SK-N-SH (cell line): ENCODE measurements around the gene ASIC3. TPM values are rescaled to one million over a fixed set of nuclear protein-coding genes. Genes with fewer than 3 reads are reported as not detected.

Source experiments
- CTCF ChIA-PET: fragments of 300-600, 350-600 bp; formaldehyde crosslinking; extraction: SDS; loops from one replicate; lab custom pipeline; 2021; lab: Yijun Ruan, JAX
- POLR2A ChIA-PET: fragments of 350-600 bp; sonication (Branson Sonifier 250); formaldehyde crosslinking; extraction: SDS; loops from one replicate; lab custom pipeline; 2020; ENCODE audit warnings: antibody characterized with exemption, inconsistent platforms; lab: Yijun Ruan, JAX
- DNase-seq: peaks from one replicate; pipeline ENCODE4 v3.0.0; 2012
- H2AFZ ChIP-seq: fragments of 200-600 bp; sonication (generic); 2 replicates; pipeline ENCODE4 v1.8.1; 2016; ENCODE audit warnings: antibody characterized with exemption, mild to moderate bottlenecking, low read depth
- H3F3A ChIP-seq: fragments of 200-600 bp; sonication (generic); replicated peaks from 2 replicates; pipeline ENCODE3; 2016; ENCODE audit warnings: antibody characterized with exemption, mild to moderate bottlenecking; ENCODE audit not compliant: insufficient read depth
- H3K27ac ChIP-seq, 2 experiments: fragments of 200-500 bp in 1 of 2; fragments of 200-600 bp in 1 of 2; sonication (Bioruptor generic) in 1 of 2; sonication (generic), shearing (Covaris generic) in 1 of 2; 2 replicates each; pipeline versions ENCODE4 v1.5.1 to v1.6.1; 2014 to 2016; ENCODE audit warnings: low read depth in 2 of 2, inconsistent platforms in 1 of 2, low read length in 1 of 2, mild to moderate bottlenecking in 1 of 2, mixed read lengths in 1 of 2
- H3K27me3 ChIP-seq: fragments of 200-600 bp; sonication (generic), shearing (Covaris generic); 2 replicates; pipeline ENCODE4 v1.6.1; 2016; ENCODE audit warnings: mixed run types; ENCODE audit not compliant: insufficient read depth
- H3K36me3 ChIP-seq, 2 experiments: fragments of 200-500 bp in 1 of 2; fragments of 200-600 bp in 1 of 2; sonication (Bioruptor generic) in 1 of 2; sonication (generic) in 1 of 2; replicated peaks in 1 of 2; 2 replicates each; pipeline versions ENCODE3 to v1.5.1; 2014 to 2016; ENCODE audit warnings: low read length in 1 of 2, mild to moderate bottlenecking in 1 of 2; ENCODE audit not compliant: insufficient read depth in 2 of 2, control insufficient read depth in 1 of 2
- H3K4me1 ChIP-seq, 2 experiments: fragments of 200-500 bp in 1 of 2; fragments of 200-600 bp in 1 of 2; sonication (Bioruptor generic) in 1 of 2; sonication (generic), shearing (Covaris generic) in 1 of 2; 2 replicates each; pipeline versions ENCODE4 v1.5.1 to v1.6.1; 2014 to 2016; ENCODE audit warnings: low read depth in 1 of 2, low read length in 1 of 2, mixed run types in 1 of 2; ENCODE audit not compliant: insufficient read depth in 2 of 2, control insufficient read depth in 1 of 2
- H3K4me2 ChIP-seq: fragments of 200-600 bp; sonication (generic), shearing (Covaris generic); 2 replicates; pipeline ENCODE4 v1.6.1; 2017; ENCODE audit warnings: mixed run types
- H3K4me3 ChIP-seq, 2 experiments: fragments of 200-500 bp in 1 of 2; fragments of 200-600 bp in 1 of 2; sonication (Bioruptor generic) in 1 of 2; sonication (generic), shearing (Covaris generic) in 1 of 2; 2 replicates each; pipeline versions ENCODE4 v1.5.1 to v1.8.1; 2014 to 2016; ENCODE audit warnings: low read depth in 2 of 2, inconsistent platforms in 1 of 2, low read length in 1 of 2, mild to moderate bottlenecking in 1 of 2, mixed read lengths in 1 of 2, moderate library complexity in 1 of 2
- H3K79me2 ChIP-seq: fragments of 200-600 bp; sonication (generic); 2 replicates; pipeline ENCODE4 v1.8.1; 2017; ENCODE audit warnings: mild to moderate bottlenecking; ENCODE audit not compliant: insufficient read depth
- H3K9ac ChIP-seq: fragments of 200-600 bp; sonication (generic); 2 replicates; pipeline ENCODE4 v1.6.1; 2017; ENCODE audit warnings: mixed run types
- H3K9me2 ChIP-seq: fragments of 200-600 bp; sonication (generic); 2 replicates; pipeline ENCODE4 v1.6.1; 2017; ENCODE audit warnings: mixed run types
- H3K9me3 ChIP-seq: fragments of 200-600 bp; sonication (generic); 2 replicates; pipeline ENCODE4 v1.6.1; 2017; ENCODE audit warnings: mixed run types, mild to moderate bottlenecking, moderate library complexity
- H4K20me1 ChIP-seq: fragments of 200-600 bp; sonication (generic); 2 replicates; pipeline ENCODE4 v1.6.1; 2017; ENCODE audit warnings: mild to moderate bottlenecking, mixed run types; ENCODE audit not compliant: insufficient read depth
- CHD2 ChIP-seq: fragments of 150-350 bp; IDR thresholded peaks from 2 replicates; pipeline ENCODE4 v1.6.1; 2018; ENCODE audit warnings: low read length; ENCODE audit not compliant: partially characterized antibody
- ELF1 ChIP-seq: IDR thresholded peaks from 2 replicates; pipeline ENCODE4 v1.4.0; 2012
- EP300 ChIP-seq, 2 experiments: IDR thresholded peaks; 2 replicates each; pipeline versions ENCODE4 v1.4.0 to v1.6.1; 2012; ENCODE audit warnings: borderline replicate concordance in 1 of 2, low read depth in 1 of 2, low read length in 1 of 2
- EZH2phosphoT487 ChIP-seq: fragments of 200-600 bp; sonication (generic); IDR thresholded peaks from 2 replicates; pipeline ENCODE4 v1.6.1; 2017; ENCODE audit warnings: low read depth, mixed run types, mild to moderate bottlenecking, antibody characterized with exemption, moderate library complexity, borderline replicate concordance
- FOXJ3 ChIP-seq: sonication (generic); formaldehyde crosslinking; IDR thresholded peaks from 2 replicates; pipeline ENCODE4 v1.5.1; 2020; ENCODE audit warnings: mild to moderate bottlenecking, missing genetic modification reagents
- FOXM1 ChIP-seq: IDR thresholded peaks from 2 replicates; pipeline ENCODE4 v1.4.0; 2012; ENCODE audit warnings: low read depth, mild to moderate bottlenecking
- GATA2 ChIP-seq: sonication (generic); formaldehyde crosslinking; IDR thresholded peaks from 2 replicates; pipeline ENCODE4 v1.5.0; 2020; ENCODE audit warnings: mild to moderate bottlenecking, missing genetic modification reagents
- JUND ChIP-seq: IDR thresholded peaks from 2 replicates; pipeline ENCODE4 v1.4.0; 2012
- MEF2A ChIP-seq: IDR thresholded peaks from 2 replicates; pipeline ENCODE4 v1.4.0; 2012; ENCODE audit warnings: low read depth, borderline replicate concordance
- MXI1 ChIP-seq: IDR thresholded peaks from 2 replicates; pipeline ENCODE4 v1.6.1; 2012; ENCODE audit warnings: mild to moderate bottlenecking, low read depth, low read length, improper control_type of control experiment
- NFIC ChIP-seq: IDR thresholded peaks from 2 replicates; pipeline ENCODE4 v1.4.0; 2012; ENCODE audit warnings: borderline replicate concordance
- RAD21 ChIP-seq: IDR thresholded peaks from 2 replicates; pipeline ENCODE4 v1.6.1; 2012; ENCODE audit warnings: mild to moderate bottlenecking, low read length
- RCOR1 ChIP-seq: fragments of 150-350 bp; IDR thresholded peaks from 2 replicates; pipeline ENCODE4 v1.6.1; 2017; ENCODE audit warnings: antibody characterized with exemption, low read length
- REST ChIP-seq: IDR thresholded peaks from 2 replicates; pipeline ENCODE4 v1.6.1; 2012; ENCODE audit warnings: mild to moderate bottlenecking, low read depth, low read length, moderate library complexity
- SIN3A ChIP-seq: IDR thresholded peaks from 2 replicates; pipeline ENCODE4 v1.6.1; 2012; ENCODE audit warnings: low read depth, mild to moderate bottlenecking, low read length, moderate library complexity, borderline replicate concordance
- SMC3 ChIP-seq: IDR thresholded peaks from 2 replicates; pipeline ENCODE4 v1.6.1; 2012; ENCODE audit warnings: low read depth, low read length, improper control_type of control experiment
- TAF1 ChIP-seq: IDR thresholded peaks from 2 replicates; pipeline ENCODE4 v1.6.1; 2012; ENCODE audit warnings: low read depth, mild to moderate bottlenecking, low read length, moderate library complexity, borderline replicate concordance
- TCF12 ChIP-seq: IDR thresholded peaks from 2 replicates; pipeline ENCODE4 v1.4.0; 2012
- TEAD4 ChIP-seq: IDR thresholded peaks from 2 replicates; pipeline ENCODE4 v1.4.0; 2012; ENCODE audit warnings: mild to moderate bottlenecking, borderline replicate concordance; ENCODE audit not compliant: insufficient read depth
- USF1 ChIP-seq: IDR thresholded peaks from 2 replicates; pipeline ENCODE4 v1.4.0; 2012; ENCODE audit warnings: low read depth, borderline replicate concordance
- YY1 ChIP-seq: IDR thresholded peaks from 2 replicates; pipeline ENCODE4 v1.4.0; 2012; ENCODE audit warnings: low read depth, mild to moderate bottlenecking
- WGBS: methylation state at CpG from one replicate; pipeline ENCODE4 v1.1.6; 2017; ENCODE audit warnings: low lambda C conversion rate; 5-methylcytosine and 5-hydroxymethylcytosine counted together
- polyA plus RNA-seq, 3 experiments: library from polyadenylated mRNA; depleted of rRNA; stranded (reverse); fragments of >200 nt; gene quantifications; 2 replicates each; pipeline ENCODE4 v1.2.3, GENCODE V29; 2012
- TF ChIP-seq, protein P1 (sequence below): IDR thresholded peaks from 2 replicates; pipeline ENCODE4; 2012
- TF ChIP-seq, protein P2 (sequence below): fragments of 200-600 bp; sonication (generic); IDR thresholded peaks from 2 replicates; pipeline ENCODE4 v1.6.1; 2017; ENCODE audit warnings: antibody characterized with exemption, mild to moderate bottlenecking, moderate library complexity
- TF ChIP-seq, protein P3 (sequence below): IDR thresholded peaks from 2 replicates; pipeline ENCODE4 v1.4.0; 2012; ENCODE audit warnings: low read depth

ASIC3 gene
- polyA plus RNA-seq, 1 of the 3 experiments (the other 2 are of a cell fraction), result 4.5 TPM

DNA sequence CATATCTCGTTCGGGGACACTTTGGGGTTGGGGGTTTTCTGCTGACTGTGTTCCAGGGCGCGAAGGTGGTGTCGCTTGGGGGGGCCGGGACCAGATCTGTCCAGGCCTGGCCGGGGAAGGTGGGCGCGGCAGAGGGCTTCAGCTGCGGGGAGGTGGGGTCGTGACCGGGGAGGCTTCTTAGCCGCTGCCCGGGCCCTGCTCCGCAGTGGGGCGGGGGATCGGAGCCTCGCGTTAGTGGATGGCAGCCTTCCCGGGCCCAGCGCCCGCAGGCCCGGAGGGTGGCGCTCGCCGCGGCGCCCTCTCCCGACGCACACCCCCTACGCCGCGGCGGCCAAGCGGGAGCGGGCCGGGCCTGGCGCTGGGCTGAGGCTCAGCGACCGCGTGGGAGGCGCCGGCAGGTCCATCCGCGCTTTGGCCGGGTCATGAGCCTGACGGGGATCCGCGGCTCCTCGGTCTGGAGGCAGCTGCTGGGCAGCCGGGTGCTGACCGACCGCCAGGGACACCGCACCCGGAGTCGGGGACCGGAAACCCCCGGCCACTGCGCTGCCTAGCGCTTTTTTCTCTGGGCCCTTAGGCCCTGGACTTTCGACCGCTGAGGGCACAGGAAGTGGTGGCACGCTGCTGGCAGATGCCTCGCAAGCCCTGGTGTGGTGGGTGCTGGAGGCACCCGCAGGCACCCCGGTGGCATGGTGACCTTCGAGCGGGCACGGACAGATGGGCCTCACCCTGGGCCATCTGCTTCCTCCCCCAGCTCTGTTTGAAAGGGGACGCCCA is 39.1 kb downstream of the ASIC3 start:
- Histone ChIP-seq H3K4me1 (peaks cover 21 to 43% of the 10 kb centered on the region in 2 experiments), H3K9me2 (no peaks in the 10 kb centered on the region), H2AFZ (no peak overlapping the region), H3F3A (peaks cover 20% of the 10 kb centered on the region), H3K27ac (peak overlapping the region; percentile 58 to 87), H3K36me3 (peaks cover 0 to 11% of the 10 kb centered on the region in 2 experiments), H3K4me3 (peak overlapping the region; percentile 90 to 100), H3K9ac (peak overlapping the region; percentile 88), H3K4me2 (peak overlapping the region; percentile 99), H3K9me3 (no peaks in the 10 kb centered on the region), H3K79me2 (peaks cover 64% of the 10 kb centered on the region), H4K20me1 (peaks cover 50% of the 10 kb centered on the region), H3K27me3 (no peaks in the 10 kb centered on the region)
- POLR2A ChIA-PET, result interaction anchor here (0.7 to 1.3 kb wide), 4 partner anchors 10 to 140 kb away, joined by 3 to 4 read pairs (median 3); partner anchors contain the start of gene ABCF2
- DNase-seq, result peak; percentile 90
- CTCF ChIA-PET, result interaction anchor here (0.6 to 21.3 kb wide), 27 partner anchors 9 to 640 kb away, joined by 3 to 474 read pairs (median 3); partner anchors contain the start of genes ABCB8 and ASIC3
- 1% methylated on average over 50 of the region's 70 CpGs for WGBS
- TF ChIP-seq EP300 (IDR thresholded peaks at IDR 0.05; ENCODE audit: borderline replicate concordance in 1 of 2, low read depth in 1 of 2, low read length in 1 of 2), result no peak
- no peak for TF ChIP-seq RCOR1
- TF ChIP-seq, protein P1, sequence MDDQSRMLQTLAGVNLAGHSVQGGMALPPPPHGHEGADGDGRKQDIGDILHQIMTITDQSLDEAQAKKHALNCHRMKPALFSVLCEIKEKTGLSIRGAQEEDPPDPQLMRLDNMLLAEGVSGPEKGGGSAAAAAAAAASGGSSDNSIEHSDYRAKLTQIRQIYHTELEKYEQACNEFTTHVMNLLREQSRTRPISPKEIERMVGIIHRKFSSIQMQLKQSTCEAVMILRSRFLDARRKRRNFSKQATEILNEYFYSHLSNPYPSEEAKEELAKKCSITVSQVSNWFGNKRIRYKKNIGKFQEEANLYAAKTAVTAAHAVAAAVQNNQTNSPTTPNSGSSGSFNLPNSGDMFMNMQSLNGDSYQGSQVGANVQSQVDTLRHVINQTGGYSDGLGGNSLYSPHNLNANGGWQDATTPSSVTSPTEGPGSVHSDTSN, result no peak
- TF ChIP-seq RAD21, result peak; percentile 31; the same call in 1 of the 2 replicates
- no peak for TF ChIP-seq YY1
- TF ChIP-seq, protein P2, sequence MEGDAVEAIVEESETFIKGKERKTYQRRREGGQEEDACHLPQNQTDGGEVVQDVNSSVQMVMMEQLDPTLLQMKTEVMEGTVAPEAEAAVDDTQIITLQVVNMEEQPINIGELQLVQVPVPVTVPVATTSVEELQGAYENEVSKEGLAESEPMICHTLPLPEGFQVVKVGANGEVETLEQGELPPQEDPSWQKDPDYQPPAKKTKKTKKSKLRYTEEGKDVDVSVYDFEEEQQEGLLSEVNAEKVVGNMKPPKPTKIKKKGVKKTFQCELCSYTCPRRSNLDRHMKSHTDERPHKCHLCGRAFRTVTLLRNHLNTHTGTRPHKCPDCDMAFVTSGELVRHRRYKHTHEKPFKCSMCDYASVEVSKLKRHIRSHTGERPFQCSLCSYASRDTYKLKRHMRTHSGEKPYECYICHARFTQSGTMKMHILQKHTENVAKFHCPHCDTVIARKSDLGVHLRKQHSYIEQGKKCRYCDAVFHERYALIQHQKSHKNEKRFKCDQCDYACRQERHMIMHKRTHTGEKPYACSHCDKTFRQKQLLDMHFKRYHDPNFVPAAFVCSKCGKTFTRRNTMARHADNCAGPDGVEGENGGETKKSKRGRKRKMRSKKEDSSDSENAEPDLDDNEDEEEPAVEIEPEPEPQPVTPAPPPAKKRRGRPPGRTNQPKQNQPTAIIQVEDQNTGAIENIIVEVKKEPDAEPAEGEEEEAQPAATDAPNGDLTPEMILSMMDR, result peak; percentile 56
- TF ChIP-seq SMC3, result peak; percentile 47
- no peak for TF ChIP-seq EZH2phosphoT487
- TF ChIP-seq JUND, result no peak
- TF ChIP-seq FOXM1, result no peak
- TF ChIP-seq MEF2A, result no peak
- no peak for TF ChIP-seq ELF1
- TF ChIP-seq SIN3A, result no peak; the same call in 1 of the 2 replicates
- no peak for TF ChIP-seq GATA2 (CRISPR knock-in tag)
- no peak for TF ChIP-seq USF1
- TF ChIP-seq, protein P3, sequence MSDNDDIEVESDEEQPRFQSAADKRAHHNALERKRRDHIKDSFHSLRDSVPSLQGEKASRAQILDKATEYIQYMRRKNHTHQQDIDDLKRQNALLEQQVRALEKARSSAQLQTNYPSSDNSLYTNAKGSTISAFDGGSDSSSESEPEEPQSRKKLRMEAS, result peak; percentile 79
- TF ChIP-seq TAF1, result peak; percentile 31
- TF ChIP-seq TCF12, result no peak
- TF ChIP-seq TEAD4, result no peak
- peak; percentile 70; the same call in 1 of the 2 replicates for TF ChIP-seq MXI1
- peak; percentile 64 for TF ChIP-seq CHD2
- TF ChIP-seq REST, result no peak
- TF ChIP-seq FOXJ3 (CRISPR knock-in tag), result peak; percentile 37; the same call in 1 of the 2 replicates
- no peak; the same call in 1 of the 2 replicates for TF ChIP-seq NFIC
